ENCODE measurements around the gene UBE3C.
"Not testable (repeated sequence)": the region's sequence is repeated elsewhere in the genome, so short reads cannot be mapped to it uniquely, and the experiment has no call there.

Gene UBE3C

DNA sequence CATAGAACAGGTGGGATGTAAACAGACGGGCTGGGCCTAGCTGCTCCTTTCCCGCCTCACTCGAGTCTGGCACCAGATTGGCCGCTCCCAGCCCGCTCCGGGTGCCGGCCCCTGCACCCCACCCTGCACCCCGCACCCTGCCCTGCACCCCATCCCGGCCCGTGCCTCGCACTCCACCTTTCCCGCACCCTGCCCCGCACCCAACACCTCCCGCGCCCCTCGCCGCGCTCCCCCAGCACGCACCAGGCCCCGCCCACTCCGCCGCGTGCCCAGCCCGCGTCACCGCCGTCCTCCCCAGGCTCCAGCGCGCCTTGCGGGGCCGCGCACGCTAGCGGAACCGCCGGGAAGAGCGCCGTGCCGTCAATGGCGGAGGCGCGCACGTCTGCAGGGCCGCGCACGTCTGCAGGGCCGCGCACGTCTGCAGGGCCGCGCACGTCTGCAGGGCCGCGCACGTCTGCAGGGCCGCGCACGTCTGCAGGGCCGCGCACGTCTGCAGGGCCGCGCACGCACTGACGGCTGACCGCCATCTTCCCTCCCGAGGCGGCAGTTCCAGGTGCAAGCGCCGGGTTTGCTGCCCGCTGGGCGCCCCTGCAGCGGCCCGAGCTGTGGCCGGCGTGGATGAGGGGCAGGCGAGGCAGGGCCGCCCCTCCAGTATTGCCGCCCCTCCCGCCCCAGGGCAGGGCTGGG is at the start of gene UBE3C:
UBE3C (plus strand) TSS at position 503 of the 687 bp plus-strand sequence. CDS start 347 bp downstream, outside the sequence.
- DNase-seq: peak; percentile 89

DNA sequence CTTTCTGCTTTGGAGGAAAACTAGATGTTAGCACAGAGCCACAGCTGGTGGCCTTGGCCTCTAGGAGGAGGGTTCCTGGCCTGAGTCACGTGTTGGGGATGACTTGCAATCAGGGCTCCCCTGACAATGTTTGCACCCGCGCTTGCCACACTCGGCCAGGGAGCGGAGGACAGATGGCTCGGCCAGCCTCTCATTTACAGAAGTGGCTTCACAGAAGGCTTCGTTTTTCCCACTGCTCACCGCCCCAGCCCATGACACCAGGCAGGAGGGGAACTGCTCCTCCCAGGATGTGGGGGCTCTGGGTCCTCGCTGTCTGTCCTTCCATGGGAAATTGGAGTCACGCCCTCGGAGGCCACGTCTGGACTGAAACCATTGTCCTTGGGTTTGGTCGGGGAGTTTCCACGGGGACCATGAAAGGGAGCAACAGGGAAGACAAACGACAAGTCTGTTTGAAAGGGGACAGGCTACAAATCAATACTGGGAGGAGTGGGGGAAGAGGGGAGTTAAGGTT is 49.6 kb upstream of the UBE3C start:
- no peak for DNase-seq

DNA sequence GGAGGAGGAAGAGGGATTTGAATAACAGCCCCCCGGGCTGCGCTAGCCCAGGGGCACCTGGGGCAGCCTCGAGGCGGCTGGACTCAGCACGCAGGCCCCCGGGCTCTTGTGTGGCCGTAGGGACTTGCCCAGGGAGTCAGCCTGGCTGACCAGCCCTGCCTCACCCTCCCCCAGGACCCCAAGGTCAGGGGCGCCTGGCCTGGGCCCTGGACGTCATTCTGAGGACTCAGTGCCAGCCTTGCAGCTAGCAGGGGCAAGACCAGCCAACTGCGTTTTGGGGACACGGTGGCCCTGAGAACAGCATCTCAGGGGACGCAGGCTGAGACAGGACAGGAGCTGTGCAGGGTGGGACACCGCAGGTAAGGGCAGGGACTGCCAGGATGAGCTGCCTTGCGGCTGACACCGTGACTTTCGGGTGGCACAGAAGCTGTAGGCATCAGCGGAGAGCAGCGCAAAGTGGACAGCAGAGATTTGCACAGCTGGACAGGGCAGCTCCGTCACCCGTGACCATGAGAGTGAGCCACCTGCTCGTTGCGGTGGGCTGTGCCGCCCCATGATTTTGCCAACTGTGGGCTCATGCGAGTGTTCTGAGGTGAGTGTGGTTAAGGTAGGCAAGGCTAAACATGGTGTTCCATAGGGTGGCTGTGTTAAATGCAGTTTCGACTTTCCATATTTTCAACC is 48.1 kb upstream of the UBE3C start:
- no peak for DNase-seq

DNA sequence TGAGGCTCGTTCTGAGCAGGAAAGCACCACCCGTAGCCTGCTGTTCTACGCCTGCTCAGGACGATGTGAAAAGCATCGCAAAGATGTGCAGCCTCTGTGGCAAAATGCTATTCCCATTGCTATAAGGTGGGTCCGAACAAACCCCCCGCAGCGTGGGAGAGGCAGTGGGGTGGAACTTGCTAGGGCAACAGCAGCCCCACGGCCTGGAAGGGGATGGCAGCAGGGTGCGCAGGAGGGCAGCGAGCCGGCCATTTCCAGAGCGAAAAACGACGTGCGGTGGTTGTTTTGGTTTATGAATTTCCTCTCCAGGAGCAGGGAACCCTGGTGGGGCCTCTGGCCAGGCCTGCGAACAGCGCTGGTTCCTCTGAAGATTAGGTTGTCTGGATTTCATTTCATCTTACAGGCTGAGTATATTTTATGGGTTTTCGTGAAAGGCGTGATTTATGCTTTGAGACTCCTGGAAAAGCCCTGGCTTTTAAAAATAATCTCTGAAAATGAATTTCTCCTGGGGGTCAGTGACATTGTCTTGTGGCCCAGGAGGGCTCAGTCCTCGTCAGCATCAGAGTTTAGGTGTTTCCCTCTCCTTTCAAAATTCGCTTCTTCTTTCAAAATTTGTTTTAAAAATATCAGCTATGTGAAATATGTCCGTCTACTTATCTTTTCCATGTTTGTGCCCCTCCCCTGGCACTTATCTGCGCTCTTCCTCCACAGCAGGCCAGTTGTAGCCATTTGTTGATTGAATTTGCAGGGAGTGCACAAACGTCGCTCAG is 42.3 kb upstream of the UBE3C start:
- DNase-seq: no peak

DNA sequence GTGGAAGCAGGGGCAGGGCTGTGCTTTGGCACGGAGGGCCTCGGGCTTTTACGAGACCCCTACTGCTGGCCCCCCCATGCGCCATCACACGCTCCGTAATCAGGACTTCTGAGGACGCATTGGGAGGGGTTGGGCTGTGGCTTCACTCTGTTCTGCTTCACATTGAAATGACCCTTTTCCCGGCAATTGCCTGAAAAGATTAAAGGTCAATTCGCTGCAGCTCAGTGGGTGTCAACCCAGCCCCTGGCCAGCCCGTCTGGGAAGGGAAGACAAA is 41.7 kb upstream of the UBE3C start:
- no peak for DNase-seq

DNA sequence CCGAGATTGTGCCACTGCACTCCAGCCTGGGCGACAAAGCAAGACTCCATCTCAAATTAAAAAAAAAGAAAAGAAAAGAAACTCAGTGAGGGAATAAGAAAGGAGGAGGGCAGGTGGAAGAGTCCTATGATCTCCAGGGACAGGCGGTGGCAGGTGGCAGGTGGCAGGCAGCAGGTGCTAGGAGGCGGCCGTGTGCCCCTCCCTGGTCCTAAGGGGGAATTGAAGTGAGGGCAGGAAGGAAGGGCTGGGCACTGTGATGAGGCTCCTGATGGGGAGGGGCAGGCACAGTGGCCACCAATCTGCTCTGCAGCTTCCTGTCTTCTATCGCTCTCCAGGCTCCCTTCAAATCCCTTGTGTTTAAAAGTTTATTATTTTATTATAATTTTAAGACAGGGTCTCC is 41.2 kb upstream of the UBE3C start:
- DNase-seq: peak; percentile 50

DNA sequence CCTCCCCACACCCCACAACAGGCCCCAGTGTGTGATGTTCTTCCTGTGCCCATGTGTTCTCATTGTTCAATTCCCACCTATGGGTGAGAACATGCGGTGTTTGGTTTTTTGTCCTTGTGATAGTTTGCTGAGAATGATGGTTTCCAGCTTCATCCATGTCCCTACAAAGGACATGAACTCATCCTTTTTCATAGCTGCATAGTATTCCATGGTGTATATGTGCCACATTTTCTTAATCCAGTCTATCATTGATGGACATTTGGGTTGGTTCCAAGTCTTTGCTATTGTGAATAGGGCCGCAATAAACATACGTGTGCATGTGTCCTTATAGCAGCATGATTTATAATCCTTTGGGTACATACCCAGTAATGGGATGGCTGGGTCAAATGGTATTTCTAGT is 38.7 kb upstream of the UBE3C start:
- DNase-seq: not testable (repeated sequence)

DNA sequence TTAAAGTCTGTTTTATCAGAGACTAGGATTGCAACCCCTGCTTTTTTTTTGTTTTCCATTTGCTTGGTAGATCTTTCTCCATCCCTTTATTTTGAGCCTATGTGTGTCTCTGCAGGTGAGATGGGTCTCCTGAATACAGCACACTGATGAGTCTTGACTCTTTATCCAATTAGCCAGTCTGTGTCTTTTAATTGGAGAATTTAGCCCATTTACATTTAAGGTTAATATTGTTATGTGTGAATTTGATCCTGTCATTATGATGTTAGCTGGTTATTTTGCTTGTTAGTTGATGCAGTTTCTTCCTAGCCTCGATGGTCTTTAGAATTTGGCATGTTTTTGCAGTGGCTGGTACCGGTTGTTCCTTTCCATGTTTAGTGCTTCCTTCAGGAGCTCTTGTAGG is 35.1 kb upstream of the UBE3C start:
- not testable (repeated sequence) for DNase-seq

DNA sequence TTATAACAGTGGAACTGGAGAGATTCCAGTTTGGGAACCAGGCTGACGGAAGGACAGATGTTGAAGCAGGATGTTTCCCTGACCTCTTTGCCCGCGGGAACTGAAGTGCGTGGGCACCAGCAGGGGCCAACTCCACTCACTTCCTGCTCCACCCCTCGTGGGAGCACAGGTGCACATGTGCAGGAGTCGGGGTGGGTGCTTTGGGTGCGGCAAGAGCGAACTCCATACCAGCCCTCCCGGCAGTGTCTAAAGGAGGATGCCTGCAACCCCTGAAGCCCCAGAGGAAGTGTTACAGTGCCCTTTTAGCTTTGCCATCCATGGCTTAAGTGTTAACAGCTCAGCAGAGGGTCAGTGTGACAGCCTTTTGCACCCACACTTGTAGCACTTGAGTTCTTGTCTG is 27.4 kb upstream of the UBE3C start:
- DNase-seq: no peak

DNA sequence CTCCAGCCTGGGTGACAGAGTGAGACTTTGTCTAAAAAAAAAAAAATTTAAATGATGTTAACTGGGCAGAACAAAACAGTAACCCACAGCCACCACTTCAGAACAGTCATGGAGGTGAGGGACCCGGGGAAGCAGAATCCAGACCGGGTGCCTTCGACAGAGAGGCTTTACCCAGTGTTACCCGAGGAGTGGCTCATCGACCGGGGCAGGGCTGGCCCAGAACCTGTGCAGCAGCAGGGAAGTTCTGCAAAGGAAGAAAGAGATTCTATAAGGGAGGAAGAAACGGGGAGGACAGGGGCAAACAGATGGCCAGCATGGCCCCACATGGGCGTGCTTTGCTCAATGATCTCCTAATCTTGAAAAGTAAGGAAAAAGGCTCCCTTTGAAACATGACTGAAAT is 26.0 kb upstream of the UBE3C start:
- DNase-seq: no peak

DNA sequence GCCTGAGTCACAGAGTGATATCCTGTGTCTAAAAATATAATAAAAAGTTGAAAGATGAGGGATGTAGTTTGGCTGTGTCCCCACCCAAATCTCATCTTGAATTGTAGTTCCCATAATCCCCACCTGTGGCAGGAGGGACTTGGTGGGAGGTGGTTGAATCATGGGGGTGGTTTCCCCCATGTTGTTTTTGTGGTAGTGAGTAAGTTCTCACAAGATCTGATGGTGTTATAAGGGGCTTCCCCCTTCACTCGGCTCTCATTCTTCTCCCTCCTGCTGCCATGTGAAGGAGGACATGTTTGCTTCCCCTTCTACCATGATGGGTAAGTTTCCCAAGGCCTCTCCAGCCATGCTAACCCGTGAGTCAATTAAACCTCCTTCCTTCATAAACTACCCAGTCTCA is 25.1 kb upstream of the UBE3C start:
- DNase-seq: no peak

DNA sequence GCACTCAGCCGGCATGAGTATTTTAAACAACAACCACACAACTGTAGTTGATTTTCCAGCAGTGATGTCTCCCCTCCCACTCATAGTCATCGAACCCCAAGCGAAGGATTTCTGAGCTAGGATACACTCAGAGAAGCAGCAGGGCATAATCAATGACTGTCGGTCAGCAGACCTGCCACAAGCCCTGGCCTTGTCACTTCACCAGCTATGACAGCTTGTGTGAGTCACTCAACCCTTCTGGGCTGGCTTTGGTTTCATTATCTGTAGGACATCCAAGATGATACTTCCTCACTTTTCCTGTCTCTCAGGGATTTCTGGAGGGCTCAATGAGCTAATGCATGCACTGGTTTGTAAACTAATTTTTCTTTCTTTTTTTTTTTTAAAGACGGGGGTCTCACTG is 22.0 kb upstream of the UBE3C start:
- DNase-seq: no peak

DNA sequence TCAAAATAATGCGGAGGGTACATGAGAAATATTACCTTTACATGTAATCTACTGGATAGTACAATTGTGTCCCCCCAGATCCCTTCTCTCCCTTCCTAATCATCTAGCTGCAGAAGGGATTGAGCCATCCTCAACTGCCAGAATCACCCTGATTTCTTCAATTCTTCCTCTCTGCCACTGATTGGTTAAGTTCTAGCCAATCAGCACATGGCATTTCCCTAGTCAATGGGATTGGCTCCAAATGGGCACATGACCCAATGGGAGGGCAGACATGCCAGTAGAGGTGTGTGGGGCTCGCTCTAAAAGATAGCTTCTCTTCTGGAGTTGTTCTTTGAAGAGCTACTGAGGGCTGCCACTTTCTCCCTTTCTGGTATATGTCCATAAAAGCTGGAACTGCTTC is 20.9 kb upstream of the UBE3C start:
- DNase-seq: no peak

DNA sequence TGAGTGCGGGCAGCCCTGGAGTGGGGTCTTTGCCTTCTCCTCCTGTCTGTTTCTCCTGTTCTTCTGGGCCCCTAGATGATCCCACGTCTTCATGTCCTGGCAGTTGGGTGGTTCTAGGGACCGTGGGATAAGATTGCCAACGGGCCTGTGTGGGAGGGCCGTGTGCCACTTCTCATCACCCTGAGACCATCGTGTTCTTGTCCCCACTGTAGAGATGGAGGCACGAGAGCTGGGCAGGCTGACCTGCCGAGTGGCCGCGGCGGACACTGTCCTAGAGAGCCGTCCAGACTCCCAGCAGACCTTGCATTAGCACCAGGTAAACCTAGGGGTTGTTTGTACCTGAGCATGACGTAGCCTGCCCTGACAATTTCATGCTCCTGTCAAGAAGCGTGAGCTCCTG is 18.5 kb upstream of the UBE3C start:
- DNase-seq: no peak

DNA sequence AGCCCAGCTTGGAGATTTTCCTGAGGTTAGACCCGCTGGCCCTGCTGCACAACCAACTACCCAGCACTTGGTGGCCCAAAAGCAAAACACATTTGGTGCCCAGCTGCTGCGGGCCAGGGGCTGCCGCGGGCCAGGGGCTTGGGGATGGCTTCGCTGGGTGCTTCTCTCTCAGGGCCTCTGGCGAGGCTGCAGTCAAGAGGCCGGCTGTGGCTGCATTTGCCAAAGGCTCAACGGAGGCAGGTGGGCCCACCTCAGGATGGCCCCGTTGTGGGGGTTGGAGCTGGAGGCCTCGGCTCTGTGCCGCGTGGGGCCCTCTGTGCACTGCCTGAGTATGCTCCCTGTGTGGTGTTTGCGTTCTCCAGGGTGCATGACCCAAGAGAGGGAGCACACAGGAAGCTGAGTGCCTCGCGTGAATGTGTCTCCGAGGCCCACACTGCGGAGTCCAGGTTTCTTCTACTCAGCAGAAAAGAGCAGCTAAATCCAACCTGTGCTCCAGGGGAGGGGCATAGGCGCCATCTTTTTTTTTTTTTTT is 17.5 kb upstream of the UBE3C start:
- no peak for DNase-seq

DNA sequence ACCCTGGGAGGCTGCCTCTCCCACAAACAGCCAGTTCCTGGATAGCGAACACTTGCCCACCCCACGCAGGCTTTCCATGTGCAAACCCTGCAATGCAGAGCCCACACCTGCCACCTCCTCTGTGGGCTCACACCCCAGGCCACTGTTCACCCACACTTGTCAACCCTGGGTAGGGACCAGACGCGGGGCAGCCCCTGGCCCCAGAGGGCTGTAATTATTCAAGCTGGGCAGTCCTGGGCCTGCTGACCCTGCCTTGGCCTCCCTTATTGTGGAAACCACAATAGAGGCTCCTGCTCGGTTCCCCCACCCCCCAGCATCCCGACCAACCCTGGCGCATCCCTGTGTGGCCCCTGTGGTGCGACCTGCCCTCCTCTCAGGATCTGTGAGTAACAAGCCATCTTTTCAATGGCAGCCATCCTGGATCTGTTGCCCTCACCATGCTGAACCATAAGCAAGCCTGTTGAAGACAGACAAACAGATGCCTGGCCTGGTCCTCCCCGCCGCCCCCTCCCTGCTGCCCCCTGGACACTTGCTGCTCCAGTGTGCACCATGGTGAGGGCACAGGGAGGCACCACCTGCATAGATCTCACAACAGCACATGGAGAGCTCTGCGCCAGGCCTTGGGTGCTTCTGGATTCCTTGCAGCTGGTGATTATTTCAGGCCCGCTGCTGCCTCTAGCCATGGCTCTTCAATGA is 15.8 kb upstream of the UBE3C start:
- no peak for DNase-seq

DNA sequence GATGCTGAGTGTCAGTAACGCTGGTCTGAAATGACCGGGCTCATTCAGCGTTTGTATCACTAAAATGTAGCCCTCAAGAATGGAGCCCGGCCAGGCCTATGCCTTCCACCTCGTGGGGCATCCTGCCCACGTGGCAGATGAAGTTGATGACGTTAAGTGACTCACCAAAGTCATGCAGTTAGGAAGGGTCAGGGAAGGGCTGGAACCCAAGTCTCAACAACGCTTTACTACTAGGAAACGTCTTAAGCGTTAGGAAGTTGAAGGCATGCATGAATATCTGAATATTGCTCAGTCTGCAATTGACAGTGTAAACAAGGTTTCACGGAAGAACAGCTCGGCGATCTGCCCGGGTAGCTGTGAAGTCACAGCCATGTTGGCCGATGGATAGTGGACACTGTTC is 14.0 kb upstream of the UBE3C start:
- no peak for DNase-seq

DNA sequence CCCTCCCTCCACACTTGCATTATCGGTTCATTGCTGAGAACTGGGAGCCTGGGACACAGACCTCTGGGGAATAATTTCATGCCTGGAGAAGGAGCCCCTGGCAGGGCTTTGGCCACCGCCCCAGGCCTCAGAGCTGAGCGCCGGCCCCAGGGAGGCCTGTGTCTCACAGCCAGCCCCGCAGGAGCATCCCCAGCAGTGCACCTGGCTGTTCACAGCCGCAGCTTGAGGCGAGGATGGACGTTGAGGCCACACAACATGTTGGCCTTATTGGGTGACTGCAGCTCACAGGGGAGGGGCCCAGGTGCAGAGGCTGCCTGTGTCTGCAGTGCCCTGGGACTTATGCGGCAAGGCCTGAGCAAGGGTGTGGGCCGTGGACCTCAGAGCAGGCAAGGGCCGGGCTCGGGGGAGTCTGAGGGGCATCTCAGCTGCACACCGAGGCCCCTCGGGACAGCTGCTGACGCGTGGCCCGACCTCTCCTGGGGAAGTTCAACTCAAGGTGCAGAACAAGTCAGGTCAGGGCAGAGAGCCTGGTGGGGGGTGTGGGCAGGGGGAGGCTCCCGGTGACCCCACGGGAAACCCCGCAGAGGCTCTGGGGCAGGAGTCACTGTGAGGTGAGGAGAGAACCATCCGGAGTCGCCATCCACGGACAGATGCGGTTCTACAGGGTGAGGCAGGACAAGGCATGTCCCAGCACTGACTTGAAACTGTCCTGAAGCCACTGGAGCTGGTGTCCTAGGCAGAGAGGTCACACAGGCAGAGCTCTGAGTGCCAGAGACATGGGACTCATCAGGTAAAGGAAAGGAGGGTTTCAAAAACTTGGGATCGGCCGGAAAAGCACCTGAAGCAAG is 13.1 kb upstream of the UBE3C start:
- no peak for DNase-seq

DNA sequence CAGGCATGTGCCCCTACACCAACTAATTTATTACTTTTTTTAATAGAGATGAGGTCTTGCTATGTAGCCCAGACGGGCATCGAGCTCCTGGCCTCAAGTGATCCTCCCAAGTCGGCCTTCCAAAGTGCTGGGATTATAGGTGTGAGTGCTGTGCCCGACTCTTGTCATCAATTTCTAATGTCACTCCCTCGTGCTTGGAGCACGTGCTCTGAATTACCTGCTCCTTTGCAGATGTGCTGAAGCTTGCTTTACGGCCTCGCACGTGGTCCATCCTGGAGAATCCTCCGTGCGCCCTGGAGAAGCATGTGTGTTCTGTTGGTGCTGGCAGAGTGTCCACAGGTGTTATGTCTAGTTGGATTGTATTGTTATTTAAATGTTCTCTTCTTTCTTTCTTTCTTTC is 11.8 kb upstream of the UBE3C start:
- no peak for DNase-seq

DNA sequence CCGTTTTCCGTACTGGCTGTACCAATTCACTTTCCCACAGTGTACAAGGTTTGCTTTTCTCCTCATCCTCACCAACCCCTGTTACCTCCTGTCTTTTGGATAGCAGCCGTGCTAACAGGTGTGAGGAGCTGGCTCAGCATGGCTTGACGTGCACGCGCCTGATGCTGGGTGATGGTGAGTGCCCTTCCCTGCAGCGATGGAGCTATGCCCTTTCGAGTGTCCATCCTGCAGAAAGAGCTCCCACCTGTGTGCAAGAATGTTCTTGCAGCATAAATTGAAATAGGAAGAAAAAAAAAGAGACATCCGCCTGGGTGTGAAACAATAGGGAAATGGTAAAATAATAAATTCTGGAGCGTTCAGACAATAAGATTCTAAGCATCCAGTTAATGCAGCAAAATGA is 9.5 kb upstream of the UBE3C start:
- no peak for DNase-seq

DNA sequence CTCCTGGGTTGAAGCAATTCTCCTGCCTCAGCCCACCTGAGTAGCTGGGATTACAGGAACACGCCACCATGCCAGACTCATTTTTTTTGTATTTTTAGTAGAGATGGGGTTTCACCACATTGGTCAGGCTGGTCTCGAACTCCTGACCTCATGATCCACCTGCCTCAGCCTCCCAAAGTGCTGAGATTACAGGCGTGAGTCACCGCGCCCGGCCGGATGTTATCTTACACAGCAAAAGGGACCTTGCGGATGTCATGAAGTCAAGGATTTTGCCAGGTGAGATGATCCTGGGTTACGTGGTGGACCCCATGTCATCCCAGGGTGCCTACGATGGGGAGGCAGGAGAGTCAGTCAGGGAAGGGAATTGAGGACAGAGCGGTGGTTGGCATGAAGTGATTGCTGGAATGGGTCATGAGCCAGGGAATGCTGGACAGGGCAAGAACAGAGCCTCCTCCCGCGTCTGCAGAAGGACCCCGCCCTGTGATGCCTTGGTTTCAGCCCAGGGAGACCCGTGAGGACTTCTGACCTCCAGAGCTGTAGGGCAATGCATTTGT is 8.7 kb upstream of the UBE3C start:
- no peak for DNase-seq

DNA sequence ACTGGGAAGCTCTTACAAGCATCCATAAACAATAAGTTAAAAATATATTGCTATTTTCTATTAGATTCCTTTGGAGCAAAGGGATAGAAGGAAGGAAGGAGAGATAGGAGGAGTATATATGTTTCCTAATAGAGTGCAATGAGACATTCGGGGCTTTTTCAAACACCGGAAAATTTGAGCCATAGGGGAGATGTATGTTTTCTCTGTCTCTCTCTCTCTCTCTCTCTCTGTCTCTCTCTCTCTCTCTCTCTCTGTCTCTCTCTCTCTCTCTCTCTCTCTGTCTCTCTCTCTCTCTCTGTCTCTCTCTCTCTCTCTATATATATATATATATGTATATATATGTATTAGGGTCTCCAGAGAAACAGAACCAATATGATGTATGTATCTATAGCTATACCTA is 7.9 kb upstream of the UBE3C start:
- DNase-seq: not testable (repeated sequence)

All from NCI-H2029 (cell line).